ENCODE results near the gene MSANTD4. TPM values are rescaled to one million over a fixed set of nuclear protein-coding genes. Genes with fewer than 3 reads are reported as not detected.
"Not testable (repeated sequence)": the region's sequence is repeated elsewhere in the genome, so short reads cannot be mapped to it uniquely, and the experiment has no call there.

The MSANTD4 gene
- total RNA-seq, 2 donors from 2014 or later: 11.5 to 22.5 TPM

DNA sequence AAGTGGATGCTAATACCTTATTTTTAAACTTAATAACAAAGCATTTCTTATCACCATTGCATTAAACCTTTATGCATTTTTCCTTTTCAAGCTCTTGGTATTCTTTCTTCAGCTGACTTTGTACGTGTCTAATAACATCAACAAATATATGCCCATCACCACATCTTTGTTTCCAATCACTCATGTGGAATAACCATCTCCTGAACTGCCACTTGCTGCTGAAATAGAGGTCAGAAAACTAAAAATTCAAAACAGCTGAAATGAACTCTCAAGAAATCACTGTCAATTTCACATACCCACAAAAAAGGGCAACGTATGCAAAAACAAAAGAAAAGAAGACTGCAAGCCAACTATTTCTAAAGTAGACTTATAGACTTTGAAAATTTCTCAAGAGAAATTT lies 7.4 kb downstream of the MSANTD4 start:
- intact Hi-C loops (cut with DNase I): no loop called here
- Histone ChIP-seq H3K9me3 (no peaks in the 10 kb centered on the region), H3K27me3 (replicated peaks; ENCODE audit: insufficient read depth) (no peaks in the 10 kb centered on the region), H3K4me3 (no peak overlapping the region), H3K27ac (no peak overlapping the region), H3K4me1 (replicated peaks) (no peaks in the 10 kb centered on the region), H3K36me3 (no peaks in the 10 kb centered on the region)
- 77% methylated on average over 2 of the region's 2 CpGs for WGBS
- no peak for TF ChIP-seq POLR2A (IDR thresholded peaks at IDR 0.05)
- TF ChIP-seq POLR2AphosphoS5 (IDR thresholded peaks at IDR 0.05): no peak
- TF ChIP-seq, protein P1, sequence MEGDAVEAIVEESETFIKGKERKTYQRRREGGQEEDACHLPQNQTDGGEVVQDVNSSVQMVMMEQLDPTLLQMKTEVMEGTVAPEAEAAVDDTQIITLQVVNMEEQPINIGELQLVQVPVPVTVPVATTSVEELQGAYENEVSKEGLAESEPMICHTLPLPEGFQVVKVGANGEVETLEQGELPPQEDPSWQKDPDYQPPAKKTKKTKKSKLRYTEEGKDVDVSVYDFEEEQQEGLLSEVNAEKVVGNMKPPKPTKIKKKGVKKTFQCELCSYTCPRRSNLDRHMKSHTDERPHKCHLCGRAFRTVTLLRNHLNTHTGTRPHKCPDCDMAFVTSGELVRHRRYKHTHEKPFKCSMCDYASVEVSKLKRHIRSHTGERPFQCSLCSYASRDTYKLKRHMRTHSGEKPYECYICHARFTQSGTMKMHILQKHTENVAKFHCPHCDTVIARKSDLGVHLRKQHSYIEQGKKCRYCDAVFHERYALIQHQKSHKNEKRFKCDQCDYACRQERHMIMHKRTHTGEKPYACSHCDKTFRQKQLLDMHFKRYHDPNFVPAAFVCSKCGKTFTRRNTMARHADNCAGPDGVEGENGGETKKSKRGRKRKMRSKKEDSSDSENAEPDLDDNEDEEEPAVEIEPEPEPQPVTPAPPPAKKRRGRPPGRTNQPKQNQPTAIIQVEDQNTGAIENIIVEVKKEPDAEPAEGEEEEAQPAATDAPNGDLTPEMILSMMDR (IDR thresholded peaks at IDR 0.05): no peak
- no peak for DNase-seq (ENCODE audit: low spot score)

DNA sequence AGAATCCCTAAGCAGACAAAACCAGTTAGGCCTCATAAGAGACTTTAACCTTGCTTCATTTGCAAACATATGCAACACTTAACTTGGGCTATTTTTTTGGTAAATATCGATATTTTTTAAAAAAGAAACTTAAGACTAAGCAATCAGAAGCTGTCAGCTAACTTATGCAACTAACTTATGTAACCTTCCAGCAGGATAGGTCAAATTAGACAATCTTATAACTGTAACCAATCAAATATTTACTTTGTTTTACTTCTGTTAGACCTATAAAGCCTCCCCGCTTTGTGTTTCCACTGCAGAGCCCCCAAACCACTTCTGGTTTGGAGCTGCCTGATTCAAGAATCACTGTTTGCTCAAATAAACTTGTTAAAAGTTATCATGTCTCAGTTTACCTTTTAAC lies 8.0 kb downstream of the MSANTD4 start:
- TF ChIP-seq POLR2AphosphoS5 (IDR thresholded peaks at IDR 0.05) (no peak), POLR2A (IDR thresholded peaks at IDR 0.05) (no peak)
- TF ChIP-seq, protein P1 (IDR thresholded peaks at IDR 0.05): no peak
- WGBS: 62% methylated on average over 2 of the region's 2 CpGs
- intact Hi-C loops (cut with DNase I): no loop called here
- Histone ChIP-seq H3K27me3 (replicated peaks; ENCODE audit: insufficient read depth) (no peaks in the 10 kb centered on the region), H3K9me3 (no peaks in the 10 kb centered on the region), H3K27ac (no peak overlapping the region), H3K4me3 (no peak overlapping the region), H3K4me1 (replicated peaks) (no peaks in the 10 kb centered on the region), H3K36me3 (no peaks in the 10 kb centered on the region)
- DNase-seq (ENCODE audit: low spot score): no peak

GRCh38 chr11:106012744-106013143 lies 9.3 kb downstream of the MSANTD4 start:
- Histone ChIP-seq H3K9me3 (no peaks in the 10 kb centered on the region), H3K27ac (no peak overlapping the region), H3K36me3 (no peaks in the 10 kb centered on the region), H3K4me1 (replicated peaks) (no peaks in the 10 kb centered on the region), H3K4me3 (no peak overlapping the region), H3K27me3 (replicated peaks; ENCODE audit: insufficient read depth) (no peaks in the 10 kb centered on the region)
- DNase-seq (ENCODE audit: low spot score): no peak
- 63% methylated on average over 3 of the region's 3 CpGs for WGBS
- TF ChIP-seq POLR2A (IDR thresholded peaks at IDR 0.05): no peak
- intact Hi-C loops (cut with DNase I): no loop called here

DNA sequence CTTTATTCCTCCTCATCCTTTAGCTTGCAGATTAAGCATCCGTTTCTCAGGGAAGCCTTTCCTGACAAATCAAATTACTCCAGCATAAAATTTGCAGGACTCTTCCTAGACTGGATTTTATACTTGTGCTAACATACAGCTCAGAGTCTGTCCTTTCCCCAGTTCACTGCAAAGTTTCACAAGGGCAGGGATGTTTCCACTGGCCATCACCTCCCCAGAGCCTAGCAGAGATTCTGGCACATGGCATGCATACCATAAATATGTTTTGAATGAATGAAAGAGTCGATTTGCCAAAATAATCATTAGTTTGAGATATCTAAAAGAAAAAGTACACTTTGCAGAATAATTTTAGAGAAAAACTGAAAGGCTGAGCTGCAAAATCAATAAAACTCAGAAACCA lies 10.6 kb downstream of the MSANTD4 start:
- intact Hi-C loops (cut with DNase I): no loop called here
- TF ChIP-seq, protein P1 (IDR thresholded peaks at IDR 0.05): no peak
- TF ChIP-seq POLR2AphosphoS5 (IDR thresholded peaks at IDR 0.05) (no peak), POLR2A (IDR thresholded peaks at IDR 0.05) (no peak)
- WGBS: 61% methylated on average over 2 of the region's 2 CpGs

GRCh38 chr11:106003094-106003493 lies 18.9 kb downstream of the MSANTD4 start:
- H3K9me3 ChIP-seq; DNase-seq (ENCODE audit: low spot score); H3K36me3 ChIP-seq; intact Hi-C loops (cut with DNase I); H3K4me1 ChIP-seq (replicated peaks); H3K4me3 ChIP-seq; H3K27ac ChIP-seq; H3K27me3 ChIP-seq (replicated peaks; ENCODE audit: insufficient read depth): not testable (repeated sequence)
- 97% methylated on average over 4 of the region's 4 CpGs for WGBS

More for the DNA sequence above, 10.6 kb downstream of the MSANTD4 start:
- no peak overlapping the region for H3K4me3 ChIP-seq
- no peaks in the 10 kb centered on the region for H3K36me3 ChIP-seq
- H3K27ac ChIP-seq: no peak overlapping the region
- no peak for DNase-seq (ENCODE audit: low spot score)
- no peaks in the 10 kb centered on the region for H3K27me3 ChIP-seq (replicated peaks; ENCODE audit: insufficient read depth)
- H3K9me3 ChIP-seq: no peaks in the 10 kb centered on the region
- no peaks in the 10 kb centered on the region for H3K4me1 ChIP-seq (replicated peaks)

GRCh38 chr11:106001304-106002012 lies 20.6 kb downstream of the MSANTD4 start:
- WGBS: 90% methylated on average over 4 of the region's 4 CpGs

More at GRCh38 chr11:106001304-106002012, 20.6 kb downstream of the MSANTD4 start:
- no peak overlapping the region for H3K27ac ChIP-seq
- no peaks in the 10 kb centered on the region for H3K36me3 ChIP-seq
- intact Hi-C loops (cut with DNase I): no loop called here
- H3K4me3 ChIP-seq: no peak overlapping the region
- no peaks in the 10 kb centered on the region for H3K9me3 ChIP-seq
- no peaks in the 10 kb centered on the region for H3K27me3 ChIP-seq (replicated peaks; ENCODE audit: insufficient read depth)
- TF ChIP-seq POLR2A (IDR thresholded peaks at IDR 0.05) (no peak), POLR2AphosphoS5 (IDR thresholded peaks at IDR 0.05) (no peak)
- H3K4me1 ChIP-seq (replicated peaks): no peaks in the 10 kb centered on the region
- no peak for DNase-seq (ENCODE audit: low spot score)

Measured in prostate gland (tissue), 2 donors.